Measurements from ENCODE around the gene YIF1A.

Gene YIF1A

DNA sequence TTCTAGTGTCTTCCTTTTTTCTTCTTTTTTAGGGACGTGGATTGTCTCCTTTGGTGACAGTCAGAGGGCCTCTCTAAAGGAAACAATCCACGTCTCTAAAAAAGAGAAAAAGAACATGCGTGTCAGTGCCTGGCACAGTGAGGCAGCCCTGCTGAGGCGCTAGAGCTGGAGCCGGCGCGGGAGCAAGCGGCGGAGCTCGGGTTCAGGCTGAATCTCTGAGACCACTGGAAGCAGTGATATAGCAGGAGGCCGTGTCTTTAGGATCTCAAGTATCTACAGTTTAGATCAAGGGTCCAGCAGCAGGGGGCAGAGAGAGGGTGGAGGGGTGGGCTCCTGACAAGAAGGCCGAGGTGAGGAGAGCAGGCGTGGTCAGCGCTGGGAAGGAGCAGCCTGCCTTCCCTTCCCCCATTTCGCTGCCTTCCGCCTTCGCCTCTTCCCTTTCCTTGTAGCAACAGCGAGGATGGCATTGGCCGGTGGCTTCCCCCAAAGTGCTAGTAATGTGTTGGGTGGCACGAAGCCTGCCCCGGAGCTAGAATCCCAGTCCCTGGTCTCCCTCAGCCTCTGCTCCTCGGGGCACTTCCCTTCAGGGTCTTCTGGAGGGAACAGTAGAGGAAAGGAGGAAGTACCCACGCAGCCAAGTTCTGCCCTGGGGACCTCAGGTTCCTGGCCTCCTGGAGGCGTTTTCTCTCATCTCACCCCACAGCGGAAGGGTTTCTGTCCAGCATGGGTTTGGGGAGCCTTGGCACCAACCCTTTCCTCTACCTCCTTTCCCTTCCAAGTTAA is 48.8 kb downstream of the YIF1A start:
- DNase-seq, result no peak

DNA sequence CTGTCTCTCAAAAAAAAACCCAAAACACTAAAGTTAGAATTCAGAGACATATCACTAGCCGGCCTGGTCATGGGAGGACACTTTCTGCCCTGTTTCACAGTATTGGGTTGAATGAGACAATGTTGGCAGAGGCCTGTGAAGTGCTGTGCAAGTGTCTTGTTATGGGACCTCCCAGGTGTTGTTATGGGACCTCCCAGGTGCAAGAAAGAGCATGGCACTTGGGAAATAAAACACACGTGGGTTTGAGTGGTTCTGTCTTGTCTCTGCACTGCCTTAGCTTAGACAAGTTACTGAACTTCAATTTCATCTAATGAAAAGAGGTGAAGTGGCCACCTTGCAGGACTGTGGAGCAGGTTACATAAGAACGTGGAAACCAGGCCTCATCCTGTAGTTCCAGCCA is 49.4 kb downstream of the YIF1A start:
- DNase-seq, result no peak

DNA sequence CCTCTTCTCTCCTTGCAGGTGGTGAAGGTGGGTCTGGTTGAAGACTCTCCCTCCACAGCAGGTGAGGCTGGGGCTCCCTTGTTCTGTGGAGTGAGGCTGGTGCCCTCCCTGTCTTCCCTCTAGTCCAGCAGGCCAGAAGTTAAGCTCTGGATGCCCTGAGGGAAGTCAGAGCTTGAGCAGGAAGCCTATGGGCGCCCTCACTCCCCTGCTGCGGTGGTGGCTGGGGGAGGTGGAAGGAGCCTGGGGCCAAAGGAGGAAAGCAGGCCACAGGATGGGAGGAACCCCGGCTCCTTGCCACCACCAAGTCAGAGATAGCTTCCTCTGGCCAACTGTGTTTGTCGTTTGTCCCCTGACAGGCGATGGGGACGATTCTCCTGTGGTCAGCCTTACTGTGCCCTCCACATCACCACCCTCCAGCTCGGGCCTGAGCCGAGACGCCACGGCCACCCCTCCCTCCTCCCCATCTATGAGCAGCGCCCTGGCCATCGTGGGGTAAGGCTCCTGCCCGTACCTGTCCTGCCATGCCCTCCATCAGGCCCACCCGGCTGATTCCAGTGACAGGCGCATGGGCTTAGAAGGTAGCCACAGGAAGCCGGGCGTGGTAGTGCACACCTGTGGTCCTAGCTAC is 50.0 kb downstream of the YIF1A start:
- DNase-seq, result no peak

DNA sequence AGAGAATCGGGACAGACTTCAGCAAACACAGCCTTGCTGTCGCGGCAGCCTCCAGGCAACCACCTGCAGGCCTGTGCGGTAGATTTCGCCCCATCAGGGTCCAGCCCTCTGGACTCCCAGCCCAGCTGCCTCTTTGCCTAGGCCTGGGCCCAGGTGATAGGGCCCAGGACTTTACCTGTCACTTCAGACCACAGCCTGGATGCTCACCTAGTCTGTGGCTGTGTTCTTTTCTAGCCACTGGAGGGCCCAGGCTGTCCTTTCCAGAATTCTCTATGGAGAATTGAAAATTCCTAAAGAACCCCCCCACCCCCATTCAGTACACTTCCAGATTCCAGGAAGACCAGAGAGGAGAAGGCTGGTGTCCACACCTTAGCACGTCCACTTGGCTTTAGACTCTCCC is 51.1 kb downstream of the YIF1A start:
- DNase-seq, result no peak

DNA sequence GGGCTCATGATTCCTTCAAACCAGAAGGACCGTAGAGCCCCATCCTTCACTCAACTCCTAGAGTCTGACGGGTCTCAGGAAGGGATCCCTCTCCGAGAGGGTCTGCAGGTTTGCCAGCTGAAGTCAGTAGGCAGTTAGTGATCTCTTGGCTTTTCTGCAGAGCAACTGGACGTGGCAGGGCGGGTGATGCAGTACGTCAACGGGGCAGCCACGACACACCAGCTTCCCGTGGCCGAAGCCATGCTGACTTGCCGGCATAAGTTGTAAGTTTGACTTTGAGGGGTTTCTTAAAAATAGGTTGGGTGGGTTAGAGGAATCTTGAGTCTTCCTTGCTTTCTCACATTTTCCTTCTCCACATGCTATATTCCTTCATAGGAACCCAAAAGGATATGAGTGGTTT is 53.8 kb downstream of the YIF1A start:
- no peak for DNase-seq

All from NCI-H524 treated with DMSO at 0.1 percent for 48 hours (cell line).